DND-41 (cell line): Measurements from ENCODE around the gene ST8SIA1.

Experiments used
- ATAC-seq: fragments of 200-7000 bp; cut with Tn5 transposase; 3 replicates; pipeline ENCODE4 v1.9.1; 2021; ENCODE audit warnings: low read depth; ENCODE audit not compliant: insufficient read depth
- DNase-seq: peaks from one replicate; pipeline ENCODE4 v3.0.0-alpha.2; 2020
- H2AFZ ChIP-seq: 2 replicates; pipeline ENCODE4 v1.6.0; 2012; ENCODE audit warnings: low read depth, low read length
- H3K27ac ChIP-seq: 2 replicates; pipeline ENCODE4 v1.5.1; 2012; ENCODE audit warnings: low read length, inconsistent platforms
- H3K27me3 ChIP-seq: fragments of 200-600 bp; sonication (generic); 2 replicates; pipeline ENCODE4 v1.6.0; 2012; ENCODE audit warnings: low read length, mild to moderate bottlenecking, inconsistent platforms; ENCODE audit not compliant: insufficient read depth, poor library complexity
- H3K36me3 ChIP-seq: 2 replicates; pipeline ENCODE4 v1.5.1; 2012; ENCODE audit warnings: low read length, inconsistent platforms; ENCODE audit not compliant: insufficient read depth
- H3K4me1 ChIP-seq: 2 replicates; pipeline ENCODE4 v1.5.1; 2012; ENCODE audit warnings: mild to moderate bottlenecking, low read length; ENCODE audit not compliant: insufficient read depth
- H3K4me2 ChIP-seq: 2 replicates; pipeline ENCODE4 v1.6.0; 2012; ENCODE audit warnings: mild to moderate bottlenecking, moderate library complexity, low read length, inconsistent platforms; ENCODE audit not compliant: insufficient read depth
- H3K4me3 ChIP-seq, 2 experiments: fragments of 200-600 bp in 1 of 2; shearing (Covaris generic) in 1 of 2; 2 replicates each; pipeline ENCODE4 v1.5.1; 2012 to 2016; ENCODE audit warnings: inconsistent platforms in 2 of 2, low read length in 2 of 2, mild to moderate bottlenecking in 2 of 2, low read depth in 1 of 2, moderate library complexity in 1 of 2
- H3K79me2 ChIP-seq: 2 replicates; pipeline ENCODE4 v1.6.0; 2012; ENCODE audit warnings: low read length, inconsistent platforms; ENCODE audit not compliant: insufficient read depth
- H3K9ac ChIP-seq: 2 replicates; pipeline ENCODE4 v1.6.0; 2012; ENCODE audit warnings: low read depth, mild to moderate bottlenecking, inconsistent platforms, low read length, moderate library complexity
- H3K9me3 ChIP-seq: 2 replicates; pipeline ENCODE4 v1.5.1; 2012; ENCODE audit warnings: low read length, moderate library complexity, mild to moderate bottlenecking, inconsistent platforms; ENCODE audit not compliant: insufficient read depth, severe bottlenecking
- H4K20me1 ChIP-seq: 2 replicates; pipeline ENCODE4 v1.6.0; 2012; ENCODE audit warnings: low read length; ENCODE audit not compliant: insufficient read depth
- EZH2 ChIP-seq: IDR thresholded peaks from 3 replicates; pipeline ENCODE4 v1.6.1; 2012; ENCODE audit warnings: borderline replicate concordance, low read depth, mild to moderate bottlenecking, moderate library complexity, low read length, inconsistent platforms; ENCODE audit not compliant: severe bottlenecking
- TF ChIP-seq, protein P1 (sequence below): IDR thresholded peaks from 2 replicates; pipeline ENCODE4 v1.5.1; 2012; ENCODE audit warnings: borderline replicate concordance, low read length, moderate library complexity, mild to moderate bottlenecking; ENCODE audit not compliant: poor library complexity, severe bottlenecking; ENCODE audit errors: extremely low read depth

The ST8SIA1 gene

GRCh38 chr12:22333186-22333712 is 1.3 kb downstream of the ST8SIA1 start:
- H4K20me1 ChIP-seq: no peaks in the 10 kb centered on the region
- no peak overlapping the region for H3K9ac ChIP-seq
- ATAC-seq: no peak
- no peaks in the 10 kb centered on the region for H3K79me2 ChIP-seq
- no peak overlapping the region for H2AFZ ChIP-seq
- no peaks in the 10 kb centered on the region for H3K27me3 ChIP-seq
- H3K4me2 ChIP-seq: no peak overlapping the region
- no peaks in the 10 kb centered on the region for H3K9me3 ChIP-seq
- DNase-seq: no peak
- no peaks in the 10 kb centered on the region for H3K36me3 ChIP-seq
- no peak overlapping the region for H3K27ac ChIP-seq
- TF ChIP-seq, protein P1, sequence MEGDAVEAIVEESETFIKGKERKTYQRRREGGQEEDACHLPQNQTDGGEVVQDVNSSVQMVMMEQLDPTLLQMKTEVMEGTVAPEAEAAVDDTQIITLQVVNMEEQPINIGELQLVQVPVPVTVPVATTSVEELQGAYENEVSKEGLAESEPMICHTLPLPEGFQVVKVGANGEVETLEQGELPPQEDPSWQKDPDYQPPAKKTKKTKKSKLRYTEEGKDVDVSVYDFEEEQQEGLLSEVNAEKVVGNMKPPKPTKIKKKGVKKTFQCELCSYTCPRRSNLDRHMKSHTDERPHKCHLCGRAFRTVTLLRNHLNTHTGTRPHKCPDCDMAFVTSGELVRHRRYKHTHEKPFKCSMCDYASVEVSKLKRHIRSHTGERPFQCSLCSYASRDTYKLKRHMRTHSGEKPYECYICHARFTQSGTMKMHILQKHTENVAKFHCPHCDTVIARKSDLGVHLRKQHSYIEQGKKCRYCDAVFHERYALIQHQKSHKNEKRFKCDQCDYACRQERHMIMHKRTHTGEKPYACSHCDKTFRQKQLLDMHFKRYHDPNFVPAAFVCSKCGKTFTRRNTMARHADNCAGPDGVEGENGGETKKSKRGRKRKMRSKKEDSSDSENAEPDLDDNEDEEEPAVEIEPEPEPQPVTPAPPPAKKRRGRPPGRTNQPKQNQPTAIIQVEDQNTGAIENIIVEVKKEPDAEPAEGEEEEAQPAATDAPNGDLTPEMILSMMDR: no peak
- no peak for TF ChIP-seq EZH2
- no peaks in the 10 kb centered on the region for H3K4me1 ChIP-seq
- H3K4me3 ChIP-seq: no peak overlapping the region

GRCh38 chr12:22332202-22332601 is 2.3 kb downstream of the ST8SIA1 start:
- H3K9me3 ChIP-seq: no peaks in the 10 kb centered on the region
- no peak overlapping the region for H2AFZ ChIP-seq
- no peaks in the 10 kb centered on the region for H3K79me2 ChIP-seq
- no peak for ATAC-seq
- H3K4me3 ChIP-seq: no peak overlapping the region
- H3K27me3 ChIP-seq: no peaks in the 10 kb centered on the region
- H3K4me1 ChIP-seq: no peaks in the 10 kb centered on the region
- no peaks in the 10 kb centered on the region for H4K20me1 ChIP-seq
- TF ChIP-seq, protein P1: no peak
- TF ChIP-seq EZH2: no peak
- no peak overlapping the region for H3K27ac ChIP-seq
- no peak overlapping the region for H3K9ac ChIP-seq
- H3K4me2 ChIP-seq: no peak overlapping the region
- DNase-seq: no peak
- no peaks in the 10 kb centered on the region for H3K36me3 ChIP-seq

DNA sequence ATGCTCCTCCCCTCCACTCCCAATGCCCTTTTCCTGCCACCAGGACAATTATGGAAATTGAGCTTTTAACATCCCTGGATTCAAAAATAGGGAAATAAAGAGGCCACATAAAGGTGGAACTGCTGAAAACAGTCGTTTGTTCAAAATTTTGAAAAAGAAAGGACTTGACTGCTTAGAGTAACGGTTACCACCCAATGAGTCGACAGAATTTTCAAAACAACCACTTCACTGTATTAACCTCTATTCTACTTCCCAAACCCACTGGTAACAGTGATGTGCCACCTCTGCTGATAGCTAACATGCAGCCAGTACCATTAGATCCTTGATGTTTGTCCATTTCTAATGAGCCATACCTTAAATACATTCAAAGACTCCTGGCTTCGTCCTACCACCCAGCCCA is 4.9 kb downstream of the ST8SIA1 start:
- no peak for ATAC-seq
- no peaks in the 10 kb centered on the region for H3K27me3 ChIP-seq
- H3K79me2 ChIP-seq: no peaks in the 10 kb centered on the region
- no peak for DNase-seq
- no peak overlapping the region for H3K9ac ChIP-seq
- no peak overlapping the region for H3K4me3 ChIP-seq
- no peak overlapping the region for H3K27ac ChIP-seq
- no peak overlapping the region for H2AFZ ChIP-seq
- H3K4me1 ChIP-seq: no peaks in the 10 kb centered on the region
- TF ChIP-seq, protein P1: no peak
- no peak for TF ChIP-seq EZH2
- H4K20me1 ChIP-seq: no peaks in the 10 kb centered on the region
- H3K36me3 ChIP-seq: no peaks in the 10 kb centered on the region
- H3K9me3 ChIP-seq: no peaks in the 10 kb centered on the region
- H3K4me2 ChIP-seq: no peak overlapping the region

GRCh38 chr12:22325218-22325617 is 9.3 kb downstream of the ST8SIA1 start:
- no peaks in the 10 kb centered on the region for H4K20me1 ChIP-seq
- DNase-seq: no peak
- H3K9ac ChIP-seq: no peak overlapping the region
- ATAC-seq: no peak
- H3K27ac ChIP-seq: no peak overlapping the region
- peaks cover 3% of the 10 kb centered on the region for H3K27me3 ChIP-seq
- TF ChIP-seq, protein P1: no peak
- TF ChIP-seq EZH2: no peak
- H3K9me3 ChIP-seq: no peaks in the 10 kb centered on the region
- H3K4me3 ChIP-seq: no peak overlapping the region
- no peak overlapping the region for H3K4me2 ChIP-seq
- no peak overlapping the region for H2AFZ ChIP-seq
- H3K4me1 ChIP-seq: no peaks in the 10 kb centered on the region
- H3K36me3 ChIP-seq: no peaks in the 10 kb centered on the region
- H3K79me2 ChIP-seq: no peaks in the 10 kb centered on the region
